Measurements from ENCODE around the gene STRIP1.

DNA sequence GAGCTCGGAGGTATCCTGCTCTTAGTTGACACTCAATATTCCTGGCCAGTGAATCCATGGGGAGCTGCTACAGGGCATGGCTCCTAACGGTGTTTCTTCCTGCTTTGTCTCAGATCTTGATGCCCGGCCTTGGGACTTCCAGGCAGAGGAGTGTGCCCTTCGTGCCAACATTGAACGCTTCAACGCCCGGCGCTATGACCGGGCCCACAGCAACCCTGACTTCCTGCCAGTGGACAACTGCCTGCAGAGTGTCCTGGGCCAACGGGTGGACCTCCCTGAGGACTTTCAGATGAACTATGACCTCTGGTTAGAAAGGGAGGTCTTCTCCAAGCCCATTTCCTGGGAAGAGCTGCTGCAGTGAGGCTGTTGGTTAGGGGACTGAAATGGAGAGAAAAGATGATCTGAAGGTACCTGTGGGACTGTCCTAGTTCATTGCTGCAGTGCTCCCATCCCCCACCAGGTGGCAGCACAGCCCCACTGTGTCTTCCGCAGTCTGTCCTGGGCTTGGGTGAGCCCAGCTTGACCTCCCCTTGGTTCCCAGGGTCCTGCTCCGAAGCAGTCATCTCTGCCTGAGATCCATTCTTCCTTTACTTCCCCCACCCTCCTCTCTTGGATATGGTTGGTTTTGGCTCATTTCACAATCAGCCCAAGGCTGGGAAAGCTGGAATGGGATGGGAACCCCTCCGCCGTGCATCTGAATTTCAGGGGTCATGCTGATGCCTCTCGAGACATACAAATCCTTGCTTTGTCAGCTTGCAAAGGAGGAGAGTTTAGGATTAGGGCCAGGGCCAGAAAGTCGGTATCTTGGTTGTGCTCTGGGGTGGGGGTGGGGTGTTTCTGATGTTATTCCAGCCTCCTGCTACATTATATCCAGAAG, 19.4 kb downstream of the STRIP1 start:
- no peak for TF ChIP-seq POLR2A (IDR thresholded peaks at IDR 0.05; ENCODE audit: low read depth, low read length)
- TF ChIP-seq POLR2AphosphoS5 (IDR thresholded peaks at IDR 0.05; ENCODE audit: low read depth, low read length): no peak
